GM12872 (cell line): ENCODE measurements around the gene USP48.

Source experiments
- CTCF ChIP-seq: IDR thresholded peaks from 3 replicates; pipeline ENCODE4 v1.5.1; 2011; ENCODE audit warnings: low read depth, mild to moderate bottlenecking, low read length, moderate library complexity; ENCODE audit not compliant: insufficient read depth

The USP48 gene

GRCh38 chr1:21647431-21648351 lies 135.3 kb downstream of the USP48 start:
- TF ChIP-seq CTCF: no peak

- TF ChIP-seq CTCF: no peak
Observed at GRCh38 chr1:21645550-21645949, 137.4 kb downstream of the USP48 start.

GRCh38 chr1:21644906-21645305 lies 138.0 kb downstream of the USP48 start:
- no peak for TF ChIP-seq CTCF

- TF ChIP-seq CTCF: no peak
Observed at GRCh38 chr1:21644348-21644747, 138.6 kb downstream of the USP48 start.

- no peak for TF ChIP-seq CTCF
Observed at GRCh38 chr1:21643624-21644023, 139.3 kb downstream of the USP48 start.

- TF ChIP-seq CTCF: no peak
Observed at GRCh38 chr1:21641967-21642739, 140.8 kb downstream of the USP48 start.

GRCh38 chr1:21641537-21641936 lies 141.4 kb downstream of the USP48 start:
- no peak for TF ChIP-seq CTCF
